DOHH2 (cell line): ENCODE data around the gene CAPN11.

Source experiments
- H3F3A ChIP-seq: fragments of 200-600 bp; sonication (generic), shearing (Covaris generic); 2 replicates; pipeline ENCODE4 v1.6.0; 2016; ENCODE audit warnings: antibody characterized with exemption, mild to moderate bottlenecking; ENCODE audit not compliant: control insufficient read depth, insufficient read depth
- H3K27ac ChIP-seq: fragments of 200-600 bp; sonication (generic); 2 replicates; pipeline ENCODE4 v1.5.1; 2014; ENCODE audit warnings: low read depth, mild to moderate bottlenecking, low read length, moderate library complexity
- H3K27me3 ChIP-seq: fragments of 200-600 bp; sonication (generic); 2 replicates; pipeline ENCODE4 v1.6.1; 2014; ENCODE audit warnings: mild to moderate bottlenecking, low read length, mixed read lengths; ENCODE audit not compliant: control insufficient read depth
- H3K36me3 ChIP-seq: fragments of 200-600 bp; sonication (generic); 2 replicates; pipeline ENCODE4 v1.6.1; 2014; ENCODE audit warnings: mild to moderate bottlenecking, low read length, moderate library complexity, mixed read lengths; ENCODE audit not compliant: control insufficient read depth
- H3K4me1 ChIP-seq: fragments of 200-600 bp; sonication (generic); 2 replicates; pipeline ENCODE4 v1.6.1; 2014; ENCODE audit warnings: mild to moderate bottlenecking, low read length, mixed read lengths; ENCODE audit not compliant: control insufficient read depth
- H3K4me2 ChIP-seq: fragments of 200-600 bp; sonication (generic); 2 replicates; pipeline ENCODE4 v1.6.0; 2014; ENCODE audit warnings: mild to moderate bottlenecking, low read length, moderate library complexity
- H3K4me3 ChIP-seq: fragments of 200-600 bp; sonication (generic); 2 replicates; pipeline ENCODE4 v1.5.1; 2014; ENCODE audit warnings: mild to moderate bottlenecking, low read length, mixed read lengths
- H3K79me2 ChIP-seq: fragments of 200-600 bp; sonication (generic); 2 replicates; pipeline ENCODE4 v1.6.1; 2014; ENCODE audit warnings: mild to moderate bottlenecking, low read length, mixed read lengths; ENCODE audit not compliant: control insufficient read depth
- H3K9me2 ChIP-seq: fragments of 200-600 bp; sonication (generic); replicated peaks from 2 replicates; pipeline ENCODE4 v1.6.1; 2014; ENCODE audit warnings: mild to moderate bottlenecking, low read length, mixed read lengths; ENCODE audit not compliant: control insufficient read depth
- H3K9me3 ChIP-seq: fragments of 200-600 bp; sonication (generic); 2 replicates; pipeline ENCODE4 v1.6.1; 2014; ENCODE audit warnings: antibody characterized with exemption, low read length, mixed read lengths; ENCODE audit not compliant: control insufficient read depth, insufficient read depth
- H4K20me1 ChIP-seq: fragments of 200-600 bp; sonication (generic); 2 replicates; pipeline ENCODE4 v1.6.0; 2014; ENCODE audit warnings: low read depth, mild to moderate bottlenecking, antibody characterized with exemption, low read length, moderate library complexity; ENCODE audit not compliant: control insufficient read depth, insufficient read depth
- EZH2phosphoT487 ChIP-seq: fragments of 200-600 bp; sonication (generic); IDR thresholded peaks from 2 replicates; pipeline ENCODE4 v1.6.1; 2017; ENCODE audit warnings: borderline replicate concordance, mild to moderate bottlenecking, antibody characterized with exemption, low read length, moderate library complexity, mixed read lengths
- TF ChIP-seq, protein P1 (sequence below): fragments of 200-600 bp; sonication (generic); IDR thresholded peaks from one replicate; pipeline ENCODE4 v1.5.1; 2014; ENCODE audit warnings: antibody characterized with exemption, mild to moderate bottlenecking, low read depth, low read length; ENCODE audit not compliant: poor library complexity, severe bottlenecking

Gene CAPN11

GRCh38 chr6:44172731-44173500 lies 14.3 kb downstream of the CAPN11 start:
- TF ChIP-seq, protein P1, sequence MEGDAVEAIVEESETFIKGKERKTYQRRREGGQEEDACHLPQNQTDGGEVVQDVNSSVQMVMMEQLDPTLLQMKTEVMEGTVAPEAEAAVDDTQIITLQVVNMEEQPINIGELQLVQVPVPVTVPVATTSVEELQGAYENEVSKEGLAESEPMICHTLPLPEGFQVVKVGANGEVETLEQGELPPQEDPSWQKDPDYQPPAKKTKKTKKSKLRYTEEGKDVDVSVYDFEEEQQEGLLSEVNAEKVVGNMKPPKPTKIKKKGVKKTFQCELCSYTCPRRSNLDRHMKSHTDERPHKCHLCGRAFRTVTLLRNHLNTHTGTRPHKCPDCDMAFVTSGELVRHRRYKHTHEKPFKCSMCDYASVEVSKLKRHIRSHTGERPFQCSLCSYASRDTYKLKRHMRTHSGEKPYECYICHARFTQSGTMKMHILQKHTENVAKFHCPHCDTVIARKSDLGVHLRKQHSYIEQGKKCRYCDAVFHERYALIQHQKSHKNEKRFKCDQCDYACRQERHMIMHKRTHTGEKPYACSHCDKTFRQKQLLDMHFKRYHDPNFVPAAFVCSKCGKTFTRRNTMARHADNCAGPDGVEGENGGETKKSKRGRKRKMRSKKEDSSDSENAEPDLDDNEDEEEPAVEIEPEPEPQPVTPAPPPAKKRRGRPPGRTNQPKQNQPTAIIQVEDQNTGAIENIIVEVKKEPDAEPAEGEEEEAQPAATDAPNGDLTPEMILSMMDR, result peak; percentile 97
- no peak for TF ChIP-seq EZH2phosphoT487
- Histone ChIP-seq H3K27me3 (peaks cover 36% of the 10 kb centered on the region), H3K79me2 (no peaks in the 10 kb centered on the region), H3K9me3 (no peaks in the 10 kb centered on the region), H3K4me3 (no peak overlapping the region), H3K4me1 (peaks cover 9% of the 10 kb centered on the region), H3F3A (no peaks in the 10 kb centered on the region), H3K27ac (no peak overlapping the region), H3K36me3 (no peaks in the 10 kb centered on the region), H4K20me1 (no peaks in the 10 kb centered on the region), H3K4me2 (no peak overlapping the region), H3K9me2 (no peaks in the 10 kb centered on the region)

DNA sequence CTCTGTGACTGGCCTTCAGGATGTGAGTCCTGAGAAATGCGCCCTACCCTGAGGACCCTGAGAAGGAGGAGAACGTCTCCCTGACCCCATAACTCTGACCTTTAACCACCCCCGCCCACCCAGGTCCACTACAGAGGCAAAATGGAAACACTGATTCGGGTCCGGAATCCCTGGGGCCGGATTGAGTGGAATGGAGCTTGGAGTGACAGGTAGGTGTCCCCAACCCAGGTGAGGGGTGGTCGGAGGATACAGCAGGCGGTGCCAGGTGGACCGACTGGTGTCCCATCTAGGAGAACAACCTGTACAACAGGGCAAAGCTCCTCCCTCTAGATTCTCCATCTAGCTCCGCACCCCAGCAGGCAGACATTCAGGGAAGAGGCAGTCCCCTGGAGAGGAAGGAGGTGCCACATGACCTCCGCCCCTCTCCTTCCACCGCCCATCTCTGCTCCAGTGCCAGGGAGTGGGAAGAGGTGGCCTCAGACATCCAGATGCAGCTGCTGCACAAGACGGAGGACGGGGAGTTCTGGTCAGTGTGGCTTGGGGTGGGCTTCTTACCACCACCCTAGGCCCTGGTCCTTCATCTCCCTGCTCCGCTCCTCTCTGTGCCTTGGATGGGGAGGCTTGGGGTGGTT lies 17.6 kb downstream of the CAPN11 start:
- Histone ChIP-seq H3K4me1 (peaks cover 9% of the 10 kb centered on the region), H3K4me3 (no peak overlapping the region), H3F3A (no peaks in the 10 kb centered on the region; the same call in 1 of the 2 replicates)

GRCh38 chr6:44176762-44177509 lies 18.3 kb downstream of the CAPN11 start:
- Histone ChIP-seq H3K4me2 (peak overlapping the region; percentile 49), H3K9me2 (no peaks in the 10 kb centered on the region), H3K4me3 (peak overlapping the region; percentile 11; the same call in 1 of the 2 replicates)

More for the DNA sequence above, 17.6 kb downstream of the CAPN11 start:
- Histone ChIP-seq H3K36me3 (no peaks in the 10 kb centered on the region), H3K9me2 (no peaks in the 10 kb centered on the region), H4K20me1 (no peaks in the 10 kb centered on the region), H3K27me3 (peaks cover 14% of the 10 kb centered on the region), H3K27ac (no peak overlapping the region), H3K4me2 (peak overlapping the region; percentile 49; the same call in 1 of the 2 replicates), H3K79me2 (no peaks in the 10 kb centered on the region), H3K9me3 (no peaks in the 10 kb centered on the region)
- TF ChIP-seq, protein P1, result no peak
- TF ChIP-seq EZH2phosphoT487, result no peak

More at GRCh38 chr6:44176762-44177509, 18.3 kb downstream of the CAPN11 start:
- no peaks in the 10 kb centered on the region for H3K9me3 ChIP-seq
- H3K27me3 ChIP-seq, result peaks cover 14% of the 10 kb centered on the region
- H4K20me1 ChIP-seq, result no peaks in the 10 kb centered on the region
- H3K79me2 ChIP-seq, result no peaks in the 10 kb centered on the region
- H3K36me3 ChIP-seq, result no peaks in the 10 kb centered on the region
- peaks cover 9% of the 10 kb centered on the region for H3K4me1 ChIP-seq
- no peak for TF ChIP-seq EZH2phosphoT487
- TF ChIP-seq, protein P1, result no peak
- H3K27ac ChIP-seq, result no peak overlapping the region
- H3F3A ChIP-seq, result no peaks in the 10 kb centered on the region; the same call in 1 of the 2 replicates
